NCI-H510A treated with DMSO at 0.1 percent for 48 hours (cell line): ENCODE data around the gene TTLL10.

Experiments
- DNase-seq: peaks from one replicate; lab custom pipeline; 2025; lab: John Stamatoyannopoulos, UW

The TTLL10 gene

DNA sequence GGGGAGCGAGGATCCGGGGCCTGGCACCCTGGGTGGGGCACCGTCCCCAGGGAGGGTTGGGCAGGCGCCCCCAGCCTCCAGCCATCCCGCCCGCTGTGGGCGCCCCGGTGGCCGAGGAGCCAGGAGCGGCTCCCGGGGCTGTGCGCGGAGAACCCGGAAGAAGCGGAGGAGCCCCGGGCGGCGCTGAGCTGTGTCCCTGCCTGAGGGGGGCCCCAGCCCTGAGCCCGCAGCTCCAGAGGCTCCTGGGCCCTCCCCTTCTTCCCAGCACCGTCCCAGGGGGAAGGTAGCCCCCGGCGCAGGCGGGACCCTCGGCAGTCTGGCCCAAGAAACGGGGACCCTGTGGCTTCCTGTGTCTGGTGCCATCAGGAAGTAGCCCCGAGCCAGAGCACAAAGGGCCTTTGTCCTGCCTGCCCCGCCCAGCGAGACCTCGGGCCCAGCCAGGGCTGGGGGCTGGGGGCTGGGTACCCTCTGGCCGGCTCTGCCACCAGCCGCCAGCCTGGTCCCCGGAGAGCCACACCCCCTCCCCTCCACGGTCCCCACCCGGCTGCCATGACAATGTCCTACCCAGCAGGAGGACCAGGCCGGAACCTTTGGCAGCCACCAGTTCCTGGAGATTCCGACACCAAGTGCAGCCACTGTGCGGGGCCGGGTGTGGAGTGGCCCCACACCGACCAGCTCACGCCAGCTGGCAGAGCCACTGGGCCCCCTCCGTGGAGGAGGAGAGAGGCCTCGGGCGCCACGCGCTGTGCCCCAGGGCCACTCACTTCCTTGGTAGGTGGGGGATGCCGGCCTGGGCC lies 15.6 kb upstream of the TTLL10 start:
- no peak for DNase-seq

DNA sequence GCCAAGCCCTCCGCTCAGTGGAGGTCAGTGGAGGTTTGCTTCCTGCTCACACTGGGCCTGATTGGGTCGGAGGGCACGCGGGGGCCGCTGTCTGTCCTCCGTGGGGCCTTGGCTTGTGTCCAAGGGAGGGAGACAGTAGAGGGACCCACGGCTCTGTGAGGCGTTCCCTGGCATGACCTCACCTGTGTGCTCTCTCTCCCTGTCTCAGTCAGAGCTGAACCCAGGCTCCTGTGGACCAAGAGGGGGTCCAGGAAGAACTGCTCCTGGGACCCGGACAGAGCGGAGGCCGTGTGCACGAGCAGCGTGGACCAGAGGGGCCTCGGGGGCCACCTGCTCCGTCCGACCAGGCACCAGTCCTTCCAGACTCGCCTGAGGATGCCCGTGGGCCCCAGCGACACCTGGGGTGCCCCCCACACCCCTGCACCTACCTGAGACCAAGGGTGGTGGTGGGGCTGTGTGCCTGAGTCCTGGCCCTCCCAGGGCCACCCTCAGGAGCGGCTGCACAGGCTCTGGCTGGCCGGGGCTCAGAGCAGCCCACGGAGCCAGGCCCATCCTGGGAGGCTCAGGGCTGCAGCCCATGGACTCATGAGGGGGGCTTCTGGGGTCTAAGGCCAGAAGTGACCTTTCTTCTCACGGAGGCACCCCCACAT lies 13.3 kb upstream of the TTLL10 start:
- DNase-seq: no peak

DNA sequence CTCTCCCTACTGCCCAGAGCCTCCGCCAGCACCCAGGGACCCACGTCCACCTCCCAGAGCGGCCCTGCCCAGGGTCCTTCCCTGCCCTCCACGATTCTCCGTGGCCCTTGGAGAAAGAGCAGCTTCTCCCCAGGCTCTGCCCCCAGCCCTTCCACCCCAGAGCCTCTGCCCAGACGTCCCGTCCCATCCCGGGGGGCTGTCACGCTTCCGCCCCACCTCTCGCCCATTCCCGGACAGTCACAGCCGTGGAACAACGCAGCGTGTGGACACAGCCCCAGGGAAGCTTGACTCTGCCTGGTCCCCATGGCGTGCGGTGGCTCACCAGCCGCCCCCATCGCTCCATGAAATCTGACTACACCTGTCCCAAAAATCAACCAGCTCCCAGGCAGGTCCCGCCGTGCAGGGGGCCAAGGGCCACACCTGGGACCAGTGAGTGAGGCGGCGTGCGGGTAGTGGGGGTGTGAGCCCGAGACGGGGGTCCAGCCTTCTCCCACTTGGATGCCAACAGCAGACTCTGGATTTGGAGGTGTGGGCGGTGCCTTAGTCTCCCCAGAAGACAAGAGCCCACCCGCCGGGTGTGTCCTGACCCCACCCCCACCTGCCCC lies 12.5 kb upstream of the TTLL10 start:
- no peak for DNase-seq

DNA sequence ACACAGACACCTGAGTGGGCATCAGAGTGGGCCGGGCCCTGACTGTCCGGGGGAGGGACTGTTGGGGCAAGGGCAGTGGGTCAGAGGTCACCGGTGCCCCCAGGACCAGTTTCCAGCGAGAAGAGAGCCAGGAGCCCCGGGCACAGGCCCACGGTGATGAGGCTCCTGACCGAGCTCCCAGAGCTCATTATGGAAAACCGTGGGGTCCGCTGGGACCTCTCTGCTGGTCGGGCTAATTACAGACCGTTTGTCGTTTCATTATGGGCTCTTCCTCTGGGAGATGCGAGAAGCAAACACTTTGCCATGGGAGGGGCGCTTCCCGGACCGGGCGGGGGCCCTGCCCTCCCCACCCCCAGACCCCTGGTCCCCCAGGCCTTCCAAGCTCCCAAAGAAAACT lies 12.0 kb upstream of the TTLL10 start:
- DNase-seq: no peak

DNA sequence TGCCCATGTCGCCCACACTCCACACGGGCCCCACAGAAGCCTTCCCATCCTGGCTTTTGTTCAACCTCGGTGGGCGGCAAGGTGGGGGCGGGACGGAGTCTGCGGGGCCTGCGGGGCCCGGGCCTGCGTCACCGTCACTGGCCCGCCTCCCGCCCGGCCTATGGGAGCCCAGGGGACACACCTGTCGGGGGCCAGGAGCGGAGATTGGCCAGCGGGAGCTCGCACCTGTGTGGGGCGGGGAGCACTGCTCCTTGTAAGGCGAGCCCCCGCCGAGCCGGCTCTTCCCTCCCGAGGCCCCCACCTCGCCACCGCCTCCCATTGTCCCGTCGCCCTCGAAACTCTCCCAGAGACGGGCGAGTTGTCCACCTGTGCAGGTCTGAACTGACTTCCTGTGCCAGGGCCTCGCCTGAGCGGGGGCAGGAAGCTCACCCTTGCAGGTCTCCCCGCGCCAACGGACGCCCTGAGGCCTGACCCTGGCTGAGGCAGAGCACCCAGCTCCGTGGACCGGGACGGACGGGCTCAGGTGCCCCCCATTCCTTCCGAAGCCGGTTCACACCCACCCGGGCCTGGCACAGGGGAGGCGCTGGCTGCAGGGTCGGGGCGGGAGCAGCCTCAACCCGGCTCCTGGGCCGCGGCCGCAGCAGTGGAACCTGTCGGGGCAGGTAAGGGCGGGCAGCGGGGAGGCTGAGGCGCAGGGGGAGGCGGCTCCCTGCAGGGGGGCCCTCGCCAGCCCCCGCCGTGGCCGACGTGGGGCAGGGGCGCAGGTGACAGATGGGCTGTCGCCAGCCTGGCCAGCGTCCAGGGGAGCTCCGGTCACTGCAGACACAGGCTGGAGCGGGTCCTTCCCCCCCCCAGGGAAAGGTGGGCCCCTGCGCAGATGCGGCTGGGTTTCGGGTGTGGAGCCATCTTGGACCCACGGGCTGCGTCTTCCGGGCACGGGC lies 10.8 kb upstream of the TTLL10 start:
- DNase-seq: peak; percentile 100

DNA sequence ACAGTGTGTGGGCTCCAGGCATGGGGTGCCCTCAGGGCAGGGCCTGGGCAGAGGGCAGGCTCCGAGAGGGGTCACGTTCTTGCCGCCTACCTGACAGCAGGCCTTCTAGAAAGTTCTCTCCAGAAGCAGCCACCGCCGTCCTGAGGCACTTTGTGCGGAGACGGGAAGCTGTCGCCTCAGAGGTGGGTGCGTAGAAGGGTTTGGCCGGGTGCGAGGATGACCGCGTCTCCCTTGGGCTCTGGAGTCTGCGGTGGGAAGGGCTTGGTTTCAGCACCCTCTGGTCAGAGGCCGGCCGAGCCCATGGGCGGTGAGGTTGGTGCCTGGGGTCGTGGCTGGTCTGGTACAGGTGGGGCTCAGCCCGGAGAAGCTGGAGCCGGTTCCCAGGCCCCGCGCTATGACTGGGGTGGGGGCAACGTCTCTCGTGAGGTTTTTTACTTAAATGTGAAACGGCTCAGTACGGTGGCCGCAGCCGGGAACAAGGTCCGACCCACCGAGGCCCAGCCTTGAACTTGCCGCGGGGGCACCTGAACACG lies 10.1 kb upstream of the TTLL10 start:
- no peak for DNase-seq

DNA sequence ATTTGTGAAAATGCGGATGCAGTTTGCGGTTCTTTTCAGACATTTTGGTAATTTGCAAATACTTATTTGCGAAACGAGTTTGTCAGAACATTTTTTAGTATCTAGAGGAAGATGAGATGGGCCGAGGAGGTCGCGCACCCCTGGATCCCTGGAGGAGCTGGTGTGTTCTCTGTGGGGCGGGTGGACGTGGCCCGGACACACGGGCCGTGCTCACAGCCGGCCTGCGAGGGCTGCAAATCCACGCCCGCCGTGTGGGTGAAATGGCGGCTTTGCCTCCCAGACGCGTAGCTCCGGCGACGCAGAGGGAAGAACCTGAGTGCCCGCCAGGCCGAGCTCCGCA lies 9.3 kb upstream of the TTLL10 start:
- no peak for DNase-seq

DNA sequence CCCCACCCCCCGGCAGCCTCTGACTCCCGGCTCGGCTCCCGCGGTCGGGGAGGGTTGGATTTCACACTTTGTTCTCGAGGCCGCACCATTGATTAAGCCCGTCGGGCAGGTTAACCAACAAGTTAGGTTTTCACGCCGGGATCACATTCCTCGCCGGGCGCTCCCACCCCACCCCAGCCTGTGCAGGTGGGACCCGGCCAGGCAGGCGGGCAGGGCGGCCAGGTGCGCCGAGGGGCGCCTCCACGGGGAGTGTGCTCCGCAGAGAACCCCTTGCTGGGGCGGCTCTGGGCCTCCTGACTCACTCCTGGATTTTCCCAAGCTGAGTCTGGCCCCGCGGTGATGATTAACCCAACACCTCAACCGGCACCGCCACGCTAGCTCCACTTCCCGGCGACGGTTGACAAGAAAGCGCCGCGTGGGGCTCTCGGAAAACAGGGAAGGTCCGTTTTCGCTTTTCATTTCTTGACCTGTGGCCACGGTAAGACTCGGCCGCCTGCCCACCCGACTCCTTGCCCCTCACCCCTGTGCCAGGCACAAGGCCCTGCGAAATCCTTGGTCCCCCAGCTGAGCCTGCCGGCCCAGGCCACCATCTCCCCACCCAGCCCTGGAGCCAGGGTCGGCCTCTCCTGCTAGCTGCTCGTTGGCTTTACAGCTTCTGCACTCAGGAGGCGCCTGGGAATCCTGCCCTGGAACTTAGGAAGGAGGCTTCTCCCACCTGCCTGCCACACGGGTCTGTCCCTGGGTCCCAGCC lies 8.8 kb upstream of the TTLL10 start:
- DNase-seq: peak; percentile 75

DNA sequence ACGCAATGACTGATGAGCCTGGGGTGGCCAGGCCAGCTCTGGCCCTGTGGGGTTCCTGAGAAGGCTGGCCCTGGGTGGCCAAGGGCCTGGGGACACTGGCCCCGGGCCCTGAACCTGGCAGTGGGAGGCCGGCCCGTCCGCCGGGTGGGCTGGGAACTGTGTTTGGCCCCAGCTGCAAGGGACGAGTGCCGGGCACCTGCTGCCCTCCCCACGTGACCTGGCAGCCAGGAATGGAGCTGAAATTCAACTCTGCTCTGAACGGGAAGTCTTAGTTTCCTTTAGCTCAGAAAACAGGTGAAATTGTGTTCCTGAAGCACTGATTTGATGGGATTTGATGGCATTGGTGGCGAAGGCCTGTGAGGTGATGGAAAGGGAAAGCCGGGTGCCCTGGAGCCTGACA lies 8.2 kb upstream of the TTLL10 start:
- DNase-seq: peak; percentile 68

DNA sequence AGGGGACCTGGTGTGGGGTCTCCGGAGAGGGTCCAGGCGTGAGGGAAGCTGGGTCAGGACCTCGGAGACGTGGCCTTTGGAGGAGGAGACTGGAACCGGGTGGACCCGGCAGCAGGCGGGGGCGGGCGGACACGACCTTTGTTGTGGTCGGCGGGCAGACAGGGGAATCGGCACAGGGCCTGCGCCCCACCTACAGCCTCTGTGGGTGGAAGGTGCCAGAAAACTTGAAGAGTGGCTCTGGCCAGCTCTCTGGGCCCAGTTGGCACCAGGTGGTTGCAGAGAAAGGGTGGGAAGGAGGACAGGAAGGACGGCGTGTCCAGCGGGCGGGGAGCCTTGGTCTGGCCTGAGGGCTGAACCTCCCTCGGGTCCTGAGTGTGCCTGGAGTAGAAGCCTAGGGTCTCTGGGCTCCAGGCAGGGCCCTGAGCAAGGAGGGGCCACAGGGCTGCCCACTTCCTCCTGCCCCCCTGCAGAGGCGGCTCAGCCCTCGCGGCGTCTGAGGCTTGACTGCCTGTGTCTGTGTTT lies 7.7 kb upstream of the TTLL10 start:
- DNase-seq: no peak

DNA sequence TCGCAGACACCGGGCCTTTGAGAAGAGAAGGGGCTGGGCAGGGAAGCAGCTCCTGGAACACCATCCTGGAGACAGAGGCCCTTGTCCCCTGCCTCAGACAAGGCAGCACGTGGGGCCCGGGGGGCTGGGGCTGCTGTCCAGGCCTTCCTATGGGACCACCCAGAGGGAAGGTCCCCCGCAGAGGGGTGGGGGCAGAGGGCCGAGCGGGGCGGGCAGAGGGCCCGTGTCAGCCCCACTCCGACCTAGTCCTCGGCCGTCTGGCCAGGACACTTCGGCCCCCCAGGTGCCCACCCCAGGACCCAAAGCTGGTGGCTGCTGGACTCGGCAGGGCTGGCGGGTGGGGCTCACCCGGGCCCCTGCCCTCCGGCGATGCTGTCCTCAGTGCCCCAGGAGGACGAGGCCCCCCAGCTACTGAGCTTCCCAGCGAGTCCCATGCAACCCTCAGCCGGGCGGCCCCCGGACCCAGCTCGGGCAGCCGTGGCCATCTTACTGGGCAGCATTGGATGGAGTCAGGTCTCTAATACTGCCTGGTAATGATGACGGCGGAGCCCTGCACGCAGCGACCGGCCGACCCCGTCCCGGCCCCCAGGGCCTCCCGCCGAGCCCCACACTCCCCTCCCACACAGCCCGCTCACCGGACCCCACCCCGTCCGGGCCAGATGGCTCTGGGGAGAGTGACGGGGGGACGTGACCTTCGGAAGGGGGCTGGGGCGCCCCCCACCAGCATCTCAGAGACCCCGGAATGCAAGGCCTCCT lies 6.9 kb upstream of the TTLL10 start:
- no peak for DNase-seq

DNA sequence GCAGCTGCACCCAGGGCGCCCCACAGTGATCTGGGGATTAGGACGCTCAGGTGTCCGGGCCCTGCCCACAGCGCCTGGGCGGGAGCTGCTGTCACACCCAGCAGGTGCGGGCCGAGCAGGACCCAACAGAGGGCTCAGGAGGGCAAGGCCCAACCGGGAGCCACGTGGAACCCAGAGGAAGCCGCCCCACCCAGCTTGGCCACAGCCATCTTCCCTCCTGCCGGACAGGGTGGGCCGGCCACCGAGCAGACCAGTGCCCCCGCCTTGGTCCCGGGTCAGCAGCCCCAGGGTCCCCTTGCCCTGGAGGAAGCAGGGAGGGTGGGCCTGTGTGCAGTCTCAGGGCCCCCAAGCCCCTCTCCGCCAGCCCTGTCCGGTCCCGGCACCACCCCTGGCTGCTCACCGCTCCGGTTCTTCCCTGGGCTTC lies 6.3 kb upstream of the TTLL10 start:
- no peak for DNase-seq

DNA sequence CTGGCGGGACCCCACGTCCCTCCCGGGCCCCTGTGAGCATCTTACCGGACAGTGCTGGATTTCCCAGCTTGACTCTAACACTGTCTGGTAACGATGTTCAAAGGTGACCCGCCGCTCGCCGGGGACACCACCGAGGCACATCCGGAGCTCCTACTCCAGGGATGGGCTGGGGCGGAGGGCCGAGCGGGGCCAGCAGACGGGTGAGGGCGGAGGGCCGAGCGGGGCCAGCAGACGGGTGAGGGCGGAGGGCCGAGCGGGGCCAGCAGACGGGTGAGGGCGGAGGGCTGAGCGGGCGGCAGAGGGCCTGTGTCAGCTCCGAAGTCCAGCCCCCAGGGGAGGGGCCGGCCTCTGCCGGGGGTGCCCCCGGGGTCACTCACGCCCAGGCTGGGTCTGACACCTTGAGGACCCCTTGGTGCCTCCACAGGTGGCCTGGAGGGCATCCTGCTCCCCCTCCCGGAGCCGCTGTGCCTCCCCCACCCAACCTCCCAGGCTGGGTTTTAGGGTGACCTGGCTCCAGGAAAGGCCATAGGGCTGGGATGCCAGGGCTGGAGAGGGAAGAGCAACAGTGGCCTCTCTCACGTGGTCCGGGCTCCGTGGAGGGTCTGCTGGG lies 5.7 kb upstream of the TTLL10 start:
- DNase-seq: no peak

DNA sequence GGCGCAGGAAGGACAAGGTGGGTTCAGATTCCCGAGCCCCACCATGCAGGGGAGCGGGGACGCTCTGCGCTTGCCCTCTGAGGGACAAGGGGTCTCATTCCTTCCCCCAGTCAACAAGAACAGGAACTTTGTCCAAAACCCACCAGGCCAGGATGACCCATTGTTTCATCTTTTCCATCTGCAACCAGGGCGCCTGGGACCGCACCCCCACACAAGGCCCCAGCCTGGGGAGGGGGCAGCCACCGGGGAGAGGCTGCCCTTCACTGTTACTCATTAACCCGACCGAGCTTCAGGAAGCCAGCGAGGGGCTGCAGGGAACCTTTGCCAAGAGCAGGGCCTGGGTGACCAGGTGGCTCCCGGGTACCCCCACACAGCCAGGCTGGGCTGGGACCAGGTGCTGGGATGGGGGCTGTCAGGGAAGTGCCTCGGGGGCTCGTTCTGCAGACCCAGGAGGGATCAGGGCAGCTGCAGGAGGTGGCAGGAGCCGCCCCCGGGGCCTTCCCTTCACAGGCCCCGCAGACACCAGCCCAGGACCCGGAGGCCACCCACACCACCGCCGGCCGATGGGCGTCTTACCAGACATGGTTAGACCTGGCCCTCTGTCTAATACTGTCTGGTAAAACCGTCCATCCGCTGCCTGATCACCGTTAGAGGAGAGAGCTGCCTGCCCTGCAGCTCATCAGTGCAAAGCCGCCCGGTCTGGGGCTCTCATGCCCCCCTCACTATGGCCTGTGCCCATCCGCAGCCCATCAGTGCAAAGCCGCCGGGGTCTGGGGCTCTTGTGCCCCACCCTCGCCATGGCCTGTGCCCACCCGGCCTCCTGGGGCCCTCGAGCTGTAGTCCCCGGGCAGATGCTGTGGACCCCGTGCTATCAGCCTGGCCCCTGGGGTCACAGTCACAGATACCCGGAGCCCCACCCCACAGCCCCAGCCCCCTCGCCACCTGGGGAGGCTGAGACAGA lies 4.9 kb upstream of the TTLL10 start:
- DNase-seq: no peak

DNA sequence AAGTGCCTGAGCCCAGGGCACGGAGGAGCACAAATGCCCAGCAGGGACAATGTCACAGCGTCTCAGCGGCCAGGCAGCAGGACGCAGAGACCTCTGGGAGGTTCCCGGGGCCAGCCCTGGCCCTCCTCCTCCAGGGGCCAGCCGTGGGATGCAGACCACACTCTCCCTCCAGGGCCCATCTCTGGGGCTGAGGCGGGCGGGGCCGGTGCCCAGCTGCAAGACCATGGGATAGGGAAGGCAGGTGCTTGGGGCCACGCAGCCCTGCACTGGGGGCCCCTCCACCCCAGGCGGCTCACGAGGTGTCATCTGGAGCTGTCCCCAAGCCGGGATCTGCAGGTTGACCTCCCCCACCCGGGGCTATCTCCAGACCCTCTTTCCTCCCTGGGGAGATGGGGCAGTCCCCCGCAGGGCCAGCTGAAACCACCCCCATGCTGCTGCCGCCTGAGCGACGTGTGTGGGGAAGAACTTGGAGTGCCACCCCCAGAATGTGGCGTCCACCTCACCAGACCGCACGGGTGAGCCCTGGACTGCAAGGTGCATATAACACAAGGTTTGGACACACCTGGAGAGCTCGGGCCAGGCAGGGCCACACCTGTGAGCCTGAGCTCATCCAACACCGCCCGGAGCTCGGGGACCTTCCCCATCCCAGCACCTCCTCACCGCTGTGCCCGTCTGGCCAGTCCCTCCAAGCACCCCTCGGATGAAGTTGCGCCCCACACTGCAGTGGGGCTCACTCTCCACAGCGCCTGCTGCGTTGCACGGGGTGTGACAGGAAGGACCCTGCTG lies 4.1 kb upstream of the TTLL10 start:
- no peak for DNase-seq

DNA sequence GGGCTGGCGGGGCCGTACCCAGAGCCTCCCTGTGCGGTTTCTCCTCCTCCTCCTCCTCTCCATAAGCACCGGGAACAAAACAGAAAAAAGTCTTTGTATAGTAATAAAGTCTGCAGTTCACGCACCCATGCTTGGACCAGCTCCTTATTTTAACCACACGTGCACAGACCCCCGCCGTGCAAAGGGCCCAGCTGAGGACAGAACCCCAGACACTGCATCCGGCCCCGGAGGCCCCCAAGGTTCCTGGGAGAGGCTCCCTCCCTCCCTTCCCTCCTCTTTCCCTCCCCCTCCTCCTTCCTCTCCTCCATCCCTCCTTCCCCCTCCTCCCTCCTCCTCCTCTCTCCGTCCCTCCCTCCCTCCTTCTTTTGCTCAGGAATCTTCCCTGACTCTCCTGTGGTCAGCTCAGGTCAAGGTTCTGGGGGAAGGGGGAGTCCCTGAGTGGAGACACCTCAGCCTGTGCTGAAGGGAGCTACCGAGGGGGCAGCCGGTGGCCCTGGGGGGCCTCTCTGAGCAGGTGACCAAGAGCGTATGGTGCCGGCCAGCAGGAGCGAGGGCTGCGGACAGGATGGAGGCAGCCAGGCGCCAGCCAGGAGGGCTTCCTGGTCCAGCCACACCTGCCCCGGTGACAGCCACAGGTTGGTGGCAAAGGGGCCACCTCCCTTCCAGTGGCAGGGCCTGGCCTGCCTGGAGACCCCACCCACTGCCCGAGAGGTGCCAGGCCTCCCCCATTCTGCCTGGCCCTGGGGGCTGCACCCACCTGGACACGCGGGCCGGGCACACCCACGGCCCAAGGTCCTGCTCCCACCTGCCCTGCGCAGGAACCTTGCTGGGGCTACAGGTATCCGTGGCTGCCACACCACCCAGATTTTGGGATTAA lies 3.2 kb upstream of the TTLL10 start:
- DNase-seq: no peak

DNA sequence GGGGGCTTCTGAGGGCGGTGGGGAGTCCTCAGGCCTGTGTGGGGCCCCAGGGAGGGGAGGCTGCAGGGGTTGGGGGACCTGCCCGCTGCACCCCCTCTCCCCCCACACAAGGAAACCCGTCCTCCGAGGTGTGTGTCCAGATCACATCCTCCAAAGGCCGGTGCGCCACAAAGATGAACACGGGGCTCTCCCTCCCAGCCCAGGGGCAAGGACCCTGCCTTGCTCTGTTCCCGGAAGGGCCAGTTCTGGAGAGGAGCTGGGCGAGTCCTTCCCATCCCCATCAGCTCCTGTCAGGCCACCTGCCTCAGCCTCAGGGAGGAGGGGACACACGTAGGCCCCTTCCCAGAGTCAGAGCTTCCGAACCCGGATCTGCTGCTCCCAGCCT lies 2.5 kb upstream of the TTLL10 start:
- DNase-seq: no peak
